Esophagus squamous epithelium (tissue), 4 donors: ENCODE results near the gene GOLGA8A.

Experiments
- POLR2A ChIP-seq, 4 donors: fragments of 450-650 bp; IDR thresholded peaks; one replicate each; pipeline ENCODE4 v1.6.1; 2017; ENCODE audit warnings: antibody characterized with exemption in 4 of 4, mild to moderate bottlenecking in 4 of 4, moderate library complexity in 3 of 4
- TF ChIP-seq, protein P1 (sequence below), 6 experiments: fragments of 450-650 bp in 4 of 6; fragments of 200-600 bp in 2 of 6; sonication (generic) in 2 of 6; IDR thresholded peaks; one replicate each; pipeline ENCODE4 v1.5.1; 2016 to 2019; ENCODE audit warnings: antibody characterized with exemption in 6 of 6, mild to moderate bottlenecking in 4 of 6, moderate library complexity in 4 of 6

DNA sequence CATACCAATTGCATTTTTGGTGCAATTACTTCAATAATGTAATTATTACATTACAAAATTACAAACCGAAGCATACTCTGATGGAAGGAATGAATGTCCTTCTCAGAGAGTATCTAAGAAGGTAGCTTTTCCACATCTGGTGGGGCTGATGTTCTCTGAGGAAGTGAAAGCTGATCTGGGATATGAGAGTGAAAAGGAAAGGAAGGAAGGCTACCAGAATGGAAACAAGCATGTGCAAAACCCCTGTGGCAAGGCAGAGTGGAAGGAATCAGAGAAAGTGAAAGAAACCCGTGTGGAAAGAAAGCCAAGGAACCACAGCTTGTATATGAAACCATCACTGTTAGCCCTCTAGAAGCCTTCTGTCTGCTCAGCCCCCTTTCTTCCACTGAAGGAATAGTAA is 35.3 kb upstream of the GOLGA8A start:
- TF ChIP-seq, protein P1, sequence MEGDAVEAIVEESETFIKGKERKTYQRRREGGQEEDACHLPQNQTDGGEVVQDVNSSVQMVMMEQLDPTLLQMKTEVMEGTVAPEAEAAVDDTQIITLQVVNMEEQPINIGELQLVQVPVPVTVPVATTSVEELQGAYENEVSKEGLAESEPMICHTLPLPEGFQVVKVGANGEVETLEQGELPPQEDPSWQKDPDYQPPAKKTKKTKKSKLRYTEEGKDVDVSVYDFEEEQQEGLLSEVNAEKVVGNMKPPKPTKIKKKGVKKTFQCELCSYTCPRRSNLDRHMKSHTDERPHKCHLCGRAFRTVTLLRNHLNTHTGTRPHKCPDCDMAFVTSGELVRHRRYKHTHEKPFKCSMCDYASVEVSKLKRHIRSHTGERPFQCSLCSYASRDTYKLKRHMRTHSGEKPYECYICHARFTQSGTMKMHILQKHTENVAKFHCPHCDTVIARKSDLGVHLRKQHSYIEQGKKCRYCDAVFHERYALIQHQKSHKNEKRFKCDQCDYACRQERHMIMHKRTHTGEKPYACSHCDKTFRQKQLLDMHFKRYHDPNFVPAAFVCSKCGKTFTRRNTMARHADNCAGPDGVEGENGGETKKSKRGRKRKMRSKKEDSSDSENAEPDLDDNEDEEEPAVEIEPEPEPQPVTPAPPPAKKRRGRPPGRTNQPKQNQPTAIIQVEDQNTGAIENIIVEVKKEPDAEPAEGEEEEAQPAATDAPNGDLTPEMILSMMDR (IDR thresholded peaks at IDR 0.05), result no peak
- TF ChIP-seq POLR2A (IDR thresholded peaks at IDR 0.05), result no peak
